ENCODE measurements around the gene RNF20. TPM values are rescaled to one million over a fixed set of nuclear protein-coding genes. Genes with fewer than 3 reads are reported as not detected.
"Not testable (repeated sequence)": the region's sequence is repeated elsewhere in the genome, so short reads cannot be mapped to it uniquely, and the experiment has no call there.

Gene RNF20
- total RNA-seq, 1 donor from 2014 or later: 37.0 TPM

DNA sequence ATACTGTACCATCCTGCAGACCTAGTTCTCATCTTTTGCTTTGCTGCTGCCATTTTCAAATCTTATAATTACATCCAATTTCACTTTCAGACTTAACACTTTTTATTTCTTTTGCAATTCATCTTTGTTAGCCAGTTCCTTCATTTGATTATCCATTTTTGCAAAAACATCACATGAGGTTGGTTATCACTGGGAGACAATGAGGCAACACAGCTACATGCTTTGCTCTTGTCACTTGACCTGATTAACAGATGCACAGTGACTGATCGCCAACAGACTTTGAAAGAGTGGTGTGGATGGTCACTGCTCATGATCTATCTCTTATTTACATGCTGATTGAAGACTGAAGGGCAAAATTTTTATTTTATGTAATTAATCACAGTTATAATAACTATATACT is 17.0 kb upstream of the RNF20 start:
- Histone ChIP-seq H4K20me1 (ENCODE audit: low read depth) (no peaks in the 10 kb centered on the region), H3F3A (ENCODE audit: low read depth) (no peaks in the 10 kb centered on the region), H3K79me2 (ENCODE audit: low read depth) (no peaks in the 10 kb centered on the region), H3K4me2 (no peak overlapping the region), H3K4me3 (no peak overlapping the region), H3K9me3 (ENCODE audit: low read depth) (no peaks in the 10 kb centered on the region), H3K27me3 (no peaks in the 10 kb centered on the region), H3K9ac (no peak overlapping the region), H2AFZ (replicated peaks) (no peak overlapping the region), H3K27ac (no peak overlapping the region), H3K4me1 (peaks cover 13% of the 10 kb centered on the region), H3K36me3 (no peaks in the 10 kb centered on the region)
- Mint-ChIP-seq H3K36me3 (no peaks in the 10 kb centered on the region), H3K9me3 (peaks cover 2% of the 10 kb centered on the region), H3K4me1 (no peaks in the 10 kb centered on the region), H3K4me3 (no peak overlapping the region), H3K27me3 (ENCODE audit: insufficient read depth, low read depth) (no peaks in the 10 kb centered on the region), H3K27ac (no peak overlapping the region)
- no peak for TF ChIP-seq EZH2phosphoT487 (IDR thresholded peaks at IDR 0.05)
- TF ChIP-seq, protein P1, sequence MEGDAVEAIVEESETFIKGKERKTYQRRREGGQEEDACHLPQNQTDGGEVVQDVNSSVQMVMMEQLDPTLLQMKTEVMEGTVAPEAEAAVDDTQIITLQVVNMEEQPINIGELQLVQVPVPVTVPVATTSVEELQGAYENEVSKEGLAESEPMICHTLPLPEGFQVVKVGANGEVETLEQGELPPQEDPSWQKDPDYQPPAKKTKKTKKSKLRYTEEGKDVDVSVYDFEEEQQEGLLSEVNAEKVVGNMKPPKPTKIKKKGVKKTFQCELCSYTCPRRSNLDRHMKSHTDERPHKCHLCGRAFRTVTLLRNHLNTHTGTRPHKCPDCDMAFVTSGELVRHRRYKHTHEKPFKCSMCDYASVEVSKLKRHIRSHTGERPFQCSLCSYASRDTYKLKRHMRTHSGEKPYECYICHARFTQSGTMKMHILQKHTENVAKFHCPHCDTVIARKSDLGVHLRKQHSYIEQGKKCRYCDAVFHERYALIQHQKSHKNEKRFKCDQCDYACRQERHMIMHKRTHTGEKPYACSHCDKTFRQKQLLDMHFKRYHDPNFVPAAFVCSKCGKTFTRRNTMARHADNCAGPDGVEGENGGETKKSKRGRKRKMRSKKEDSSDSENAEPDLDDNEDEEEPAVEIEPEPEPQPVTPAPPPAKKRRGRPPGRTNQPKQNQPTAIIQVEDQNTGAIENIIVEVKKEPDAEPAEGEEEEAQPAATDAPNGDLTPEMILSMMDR (IDR thresholded peaks at IDR 0.05): no peak
- DNase-seq (ENCODE audit: low spot score): no peak

GRCh38 chr9:101518489-101518888 is 15.2 kb upstream of the RNF20 start:
- not testable (repeated sequence) for H3K36me3 Mint-ChIP-seq; H3K27me3 ChIP-seq; H3F3A ChIP-seq (ENCODE audit: low read depth); H3K4me2 ChIP-seq; H3K9ac ChIP-seq; H3K27ac Mint-ChIP-seq; H2AFZ ChIP-seq (replicated peaks); H3K27ac ChIP-seq; H3K4me1 ChIP-seq; H4K20me1 ChIP-seq (ENCODE audit: low read depth); DNase-seq (ENCODE audit: low spot score); H3K27me3 Mint-ChIP-seq (ENCODE audit: insufficient read depth, low read depth); H3K4me1 Mint-ChIP-seq; H3K4me3 ChIP-seq; H3K36me3 ChIP-seq; H3K4me3 Mint-ChIP-seq; H3K9me3 Mint-ChIP-seq; H3K79me2 ChIP-seq (ENCODE audit: low read depth); H3K9me3 ChIP-seq (ENCODE audit: low read depth)

DNA sequence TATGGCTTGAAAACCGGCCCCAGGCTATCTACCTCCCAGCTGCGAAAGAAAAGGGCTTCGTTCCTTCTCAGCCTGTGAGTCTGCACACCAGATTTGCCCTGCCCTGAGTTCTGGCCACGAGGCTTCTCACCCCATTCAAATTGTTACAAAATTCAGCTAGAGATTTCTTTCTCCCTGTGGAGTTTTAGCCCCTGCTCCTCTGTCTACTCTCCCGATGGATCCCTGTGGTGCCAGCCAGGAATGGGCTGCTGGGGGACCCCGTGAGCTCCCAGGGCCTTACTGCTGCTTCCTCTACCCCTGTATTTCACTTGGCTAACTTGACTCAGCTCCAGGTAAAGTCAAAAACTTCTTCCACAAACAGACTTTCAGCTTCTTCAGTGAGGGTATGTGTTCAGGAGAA is 9.3 kb upstream of the RNF20 start:
- Histone ChIP-seq H3K79me2 (ENCODE audit: low read depth) (no peaks in the 10 kb centered on the region), H3K36me3 (no peaks in the 10 kb centered on the region), H3K27me3 (no peaks in the 10 kb centered on the region), H3K4me2 (no peak overlapping the region), H4K20me1 (ENCODE audit: low read depth) (no peaks in the 10 kb centered on the region), H3K9ac (no peak overlapping the region), H3K27ac (no peak overlapping the region), H3F3A (ENCODE audit: low read depth) (no peaks in the 10 kb centered on the region), H2AFZ (replicated peaks) (peak overlapping the region; percentile 44), H3K9me3 (ENCODE audit: low read depth) (no peaks in the 10 kb centered on the region), H3K4me1 (no peaks in the 10 kb centered on the region), H3K4me3 (no peak overlapping the region)
- no peak for DNase-seq (ENCODE audit: low spot score)
- TF ChIP-seq EZH2 (IDR thresholded peaks at IDR 0.05) (no peak), EZH2phosphoT487 (IDR thresholded peaks at IDR 0.05) (no peak)
- TF ChIP-seq, protein P1 (IDR thresholded peaks at IDR 0.05): no peak
- H3K4me1 Mint-ChIP-seq: no peaks in the 10 kb centered on the region
- H3K27me3 Mint-ChIP-seq (ENCODE audit: insufficient read depth, low read depth): no peaks in the 10 kb centered on the region
- H3K36me3 Mint-ChIP-seq: no peaks in the 10 kb centered on the region
- no peak overlapping the region for H3K27ac Mint-ChIP-seq
- H3K9me3 Mint-ChIP-seq: no peaks in the 10 kb centered on the region
- no peak overlapping the region for H3K4me3 Mint-ChIP-seq

DNA sequence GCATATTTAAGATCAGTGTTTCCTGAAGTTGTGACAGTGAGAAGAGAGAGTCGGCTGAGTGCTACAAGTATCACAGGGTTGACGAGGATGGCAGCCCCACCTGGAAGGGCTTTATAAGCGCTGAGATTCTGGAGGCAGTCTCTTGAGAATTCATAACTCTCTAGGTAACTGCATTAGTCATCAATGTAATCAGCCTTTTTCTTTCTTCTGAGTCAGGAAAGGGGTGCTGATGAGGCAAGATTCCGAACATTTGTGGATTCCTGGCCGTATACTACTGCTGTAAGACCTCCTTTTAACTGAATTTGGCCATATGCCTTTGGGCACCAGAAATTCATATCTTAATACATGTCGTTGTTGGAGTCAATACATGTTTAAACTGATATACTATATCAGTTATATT is 6.6 kb upstream of the RNF20 start:
- no peaks in the 10 kb centered on the region for H3K4me1 Mint-ChIP-seq
- Histone ChIP-seq H3K4me2 (no peak overlapping the region), H3K4me1 (no peaks in the 10 kb centered on the region), H3K27ac (no peak overlapping the region), H3K9ac (no peak overlapping the region), H3F3A (ENCODE audit: low read depth) (no peaks in the 10 kb centered on the region), H3K4me3 (no peak overlapping the region), H3K27me3 (no peaks in the 10 kb centered on the region), H3K9me3 (ENCODE audit: low read depth) (no peaks in the 10 kb centered on the region), H2AFZ (replicated peaks) (no peak overlapping the region), H3K36me3 (no peaks in the 10 kb centered on the region), H3K79me2 (ENCODE audit: low read depth) (no peaks in the 10 kb centered on the region), H4K20me1 (ENCODE audit: low read depth) (no peaks in the 10 kb centered on the region)
- no peaks in the 10 kb centered on the region for H3K36me3 Mint-ChIP-seq
- TF ChIP-seq EZH2phosphoT487 (IDR thresholded peaks at IDR 0.05): no peak
- TF ChIP-seq EZH2 (IDR thresholded peaks at IDR 0.05): no peak
- TF ChIP-seq, protein P1 (IDR thresholded peaks at IDR 0.05): no peak
- H3K9me3 Mint-ChIP-seq: no peaks in the 10 kb centered on the region
- H3K27ac Mint-ChIP-seq: no peak overlapping the region
- no peak overlapping the region for H3K4me3 Mint-ChIP-seq
- no peak for DNase-seq (ENCODE audit: low spot score)
- no peaks in the 10 kb centered on the region for H3K27me3 Mint-ChIP-seq (ENCODE audit: insufficient read depth, low read depth)

Measured in neural progenitor cell (in vitro differentiated cells).